Epithelial cell of proximal tubule (primary cell): ENCODE results near the gene FJX1. TPM values are rescaled to one million over a fixed set of nuclear protein-coding genes. Genes with fewer than 3 reads are reported as not detected.

Experiments
- DNase-seq: peaks from one replicate; pipeline ENCODE4 v3.0.0-alpha.2; 2011; ENCODE audit warnings: low read depth
- H3K4me3 ChIP-seq: 2 replicates; pipeline ENCODE4 v1.5.1; 2011; ENCODE audit warnings: low read depth, mild to moderate bottlenecking, low read length
- CTCF ChIP-seq: conservative IDR thresholded peaks from 2 replicates; pipeline ENCODE4 v1.5.1; 2012; ENCODE audit warnings: low read depth, mild to moderate bottlenecking, low read length
- total RNA-seq: library from RNA; depleted of rRNA; stranded (reverse); fragments of >200 nt; gene quantifications from 2 replicates; pipeline ENCODE4 v1.2.3, GENCODE V29; 2015

Gene FJX1
- total RNA-seq, 1 donor from 2014 or later = 52.1 TPM

GRCh38 chr11:35621620-35622019 is 3.4 kb downstream of the FJX1 start:
- H3K4me3 ChIP-seq = no peak overlapping the region
- TF ChIP-seq CTCF = no peak
- no peak for DNase-seq

- H3K4me3 ChIP-seq = no peak overlapping the region
- peak; percentile 67 for DNase-seq
- no peak for TF ChIP-seq CTCF
These were observed 3.8 kb downstream of the FJX1 start for GRCh38 chr11:35622070-35622469.

GRCh38 chr11:35623621-35624168 is 5.4 kb downstream of the FJX1 start:
- no peak for TF ChIP-seq CTCF
- no peak for DNase-seq
- H3K4me3 ChIP-seq = no peak overlapping the region

GRCh38 chr11:35624316-35624715 is 6.1 kb downstream of the FJX1 start:
- TF ChIP-seq CTCF = no peak
- DNase-seq = no peak
- H3K4me3 ChIP-seq = no peak overlapping the region

GRCh38 chr11:35624781-35625180 is 6.5 kb downstream of the FJX1 start:
- no peak for TF ChIP-seq CTCF
- DNase-seq = no peak

GRCh38 chr11:35626501-35626900 is 8.2 kb downstream of the FJX1 start:
- DNase-seq = no peak
- no peak for TF ChIP-seq CTCF
- no peak overlapping the region for H3K4me3 ChIP-seq

More at GRCh38 chr11:35624781-35625180, 6.5 kb downstream of the FJX1 start:
- no peak overlapping the region for H3K4me3 ChIP-seq

GRCh38 chr11:35629511-35629910 is 11.3 kb downstream of the FJX1 start:
- no peak for TF ChIP-seq CTCF
- DNase-seq = no peak
- no peak overlapping the region for H3K4me3 ChIP-seq
